HUES64 (cell line): Measurements from ENCODE around the gene CFD.

Experiments
- H3K27ac ChIP-seq: 2 replicates; pipeline ENCODE4 v1.7.0; 2013; ENCODE audit warnings: low read depth, low read length, inconsistent platforms
- H3K27me3 ChIP-seq: 2 replicates; pipeline ENCODE4 v1.6.1; 2013; ENCODE audit warnings: mild to moderate bottlenecking, low read length; ENCODE audit not compliant: insufficient read depth
- H3K36me3 ChIP-seq: 2 replicates; pipeline ENCODE4 v1.6.1; 2013; ENCODE audit warnings: mild to moderate bottlenecking, low read length; ENCODE audit not compliant: insufficient read depth
- H3K4me1 ChIP-seq: 2 replicates; pipeline ENCODE4 v1.6.1; 2013; ENCODE audit warnings: mild to moderate bottlenecking, low read length, moderate library complexity; ENCODE audit not compliant: insufficient read depth
- H3K4me3 ChIP-seq: 2 replicates; pipeline ENCODE4 v1.5.1; 2013; ENCODE audit warnings: mild to moderate bottlenecking, low read length, moderate library complexity
- H3K9ac ChIP-seq: 2 replicates; pipeline ENCODE4 v1.6.1; 2013; ENCODE audit warnings: mild to moderate bottlenecking, low read depth, low read length
- H3K9me3 ChIP-seq: 2 replicates; pipeline ENCODE4 v1.6.1; 2013; ENCODE audit warnings: low read depth, low read length; ENCODE audit not compliant: insufficient read depth
- WGBS: fragments of 150-250, 120-280 bp; methylation state at CpG from one replicate; pipeline ENCODE4 v1.1.7; 2013; ENCODE audit warnings: missing lambda C conversion rate; 5-methylcytosine and 5-hydroxymethylcytosine counted together

Gene CFD

DNA sequence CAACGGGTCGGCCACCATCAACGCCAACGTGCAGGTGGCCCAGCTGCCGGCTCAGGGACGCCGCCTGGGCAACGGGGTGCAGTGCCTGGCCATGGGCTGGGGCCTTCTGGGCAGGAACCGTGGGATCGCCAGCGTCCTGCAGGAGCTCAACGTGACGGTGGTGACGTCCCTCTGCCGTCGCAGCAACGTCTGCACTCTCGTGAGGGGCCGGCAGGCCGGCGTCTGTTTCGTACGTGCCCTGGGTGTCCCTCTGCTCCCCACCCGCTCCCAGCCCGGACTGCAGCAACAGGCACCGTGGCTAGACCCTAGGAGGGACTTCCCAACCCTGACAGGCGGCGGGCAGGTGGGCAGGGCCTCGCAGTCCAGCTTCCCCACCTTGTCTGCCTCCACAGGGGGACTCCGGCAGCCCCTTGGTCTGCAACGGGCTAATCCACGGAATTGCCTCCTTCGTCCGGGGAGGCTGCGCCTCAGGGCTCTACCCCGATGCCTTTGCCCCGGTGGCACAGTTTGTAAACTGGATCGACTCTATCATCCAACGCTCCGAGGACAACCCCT, 3.8 kb upstream of the CFD start:
- Histone ChIP-seq H3K4me3 (no peak overlapping the region), H3K27me3 (peaks cover 20% of the 10 kb centered on the region), H3K9me3 (no peaks in the 10 kb centered on the region), H3K4me1 (no peaks in the 10 kb centered on the region), H3K27ac (no peak overlapping the region), H3K9ac (no peak overlapping the region), H3K36me3 (no peaks in the 10 kb centered on the region)
- WGBS, result 81% methylated on average over 40 of the region's 40 CpGs

DNA sequence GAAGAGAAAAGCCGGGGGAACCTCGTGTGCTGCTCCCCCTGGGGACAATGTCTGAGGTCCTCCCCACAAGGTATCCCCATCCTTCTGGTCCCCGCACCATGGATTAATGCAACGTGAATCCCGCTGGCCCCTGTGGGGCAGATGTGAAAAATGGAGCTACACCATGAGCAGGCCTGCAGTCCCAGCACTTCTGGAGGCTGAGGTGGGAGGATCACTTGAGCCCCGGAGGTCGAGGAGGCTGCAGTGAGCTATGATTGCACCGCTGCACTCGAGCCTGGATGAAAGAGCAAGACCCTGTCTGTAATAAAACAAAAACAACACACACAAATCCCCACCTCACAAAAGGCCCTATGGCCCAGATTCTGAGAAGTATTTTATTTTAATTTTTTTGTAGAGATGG, 1.2 kb upstream of the CFD start:
- WGBS, result 80% methylated on average over 9 of the region's 9 CpGs
- Histone ChIP-seq H3K9me3 (no peaks in the 10 kb centered on the region), H3K27me3 (peaks cover 27% of the 10 kb centered on the region)

DNA sequence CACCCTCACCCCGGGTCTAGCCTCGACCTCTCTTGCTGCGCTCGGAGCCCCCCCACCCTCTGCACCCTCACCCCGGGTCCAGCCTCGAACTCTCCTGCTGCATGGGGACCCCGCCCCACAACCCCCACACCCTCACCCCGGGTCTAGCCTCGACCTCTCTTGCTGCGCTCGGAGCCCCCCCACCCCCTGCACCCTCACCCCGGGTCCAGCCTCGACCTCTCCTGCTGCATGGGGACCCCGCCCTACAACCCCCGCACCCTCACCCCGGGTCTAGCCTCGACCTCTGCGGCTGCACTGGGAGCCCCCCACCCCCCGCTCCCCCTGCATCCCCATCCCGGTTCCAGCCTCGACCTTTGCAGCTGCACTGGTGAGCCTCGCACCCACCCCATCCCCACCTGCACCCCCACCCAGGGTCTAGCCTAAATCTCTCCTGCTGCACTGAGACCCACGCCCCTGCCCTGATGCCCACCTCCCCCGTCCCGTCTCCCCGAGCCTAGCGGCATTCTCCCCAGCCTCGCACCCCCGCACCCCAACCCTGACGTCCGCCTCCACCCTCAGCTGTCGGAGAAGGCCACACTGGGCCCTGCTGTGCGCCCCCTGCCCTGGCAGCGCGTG, 1.8 kb downstream of the CFD start:
- H3K4me1 ChIP-seq, result no peaks in the 10 kb centered on the region
- WGBS, result 54% methylated on average over 34 of the region's 35 CpGs
- H3K27ac ChIP-seq, result peak overlapping the region; percentile 35; the same call in 1 of the 2 replicates
- H3K9me3 ChIP-seq, result no peaks in the 10 kb centered on the region
- no peak overlapping the region for H3K9ac ChIP-seq
- H3K4me3 ChIP-seq, result peak overlapping the region; percentile 36
- peaks cover 27% of the 10 kb centered on the region for H3K27me3 ChIP-seq
- no peaks in the 10 kb centered on the region for H3K36me3 ChIP-seq

More for the DNA sequence above, 1.2 kb upstream of the CFD start:
- H3K4me3 ChIP-seq, result no peak overlapping the region
- no peak overlapping the region for H3K27ac ChIP-seq
- H3K9ac ChIP-seq, result no peak overlapping the region
- no peaks in the 10 kb centered on the region for H3K4me1 ChIP-seq
- no peaks in the 10 kb centered on the region for H3K36me3 ChIP-seq

DNA sequence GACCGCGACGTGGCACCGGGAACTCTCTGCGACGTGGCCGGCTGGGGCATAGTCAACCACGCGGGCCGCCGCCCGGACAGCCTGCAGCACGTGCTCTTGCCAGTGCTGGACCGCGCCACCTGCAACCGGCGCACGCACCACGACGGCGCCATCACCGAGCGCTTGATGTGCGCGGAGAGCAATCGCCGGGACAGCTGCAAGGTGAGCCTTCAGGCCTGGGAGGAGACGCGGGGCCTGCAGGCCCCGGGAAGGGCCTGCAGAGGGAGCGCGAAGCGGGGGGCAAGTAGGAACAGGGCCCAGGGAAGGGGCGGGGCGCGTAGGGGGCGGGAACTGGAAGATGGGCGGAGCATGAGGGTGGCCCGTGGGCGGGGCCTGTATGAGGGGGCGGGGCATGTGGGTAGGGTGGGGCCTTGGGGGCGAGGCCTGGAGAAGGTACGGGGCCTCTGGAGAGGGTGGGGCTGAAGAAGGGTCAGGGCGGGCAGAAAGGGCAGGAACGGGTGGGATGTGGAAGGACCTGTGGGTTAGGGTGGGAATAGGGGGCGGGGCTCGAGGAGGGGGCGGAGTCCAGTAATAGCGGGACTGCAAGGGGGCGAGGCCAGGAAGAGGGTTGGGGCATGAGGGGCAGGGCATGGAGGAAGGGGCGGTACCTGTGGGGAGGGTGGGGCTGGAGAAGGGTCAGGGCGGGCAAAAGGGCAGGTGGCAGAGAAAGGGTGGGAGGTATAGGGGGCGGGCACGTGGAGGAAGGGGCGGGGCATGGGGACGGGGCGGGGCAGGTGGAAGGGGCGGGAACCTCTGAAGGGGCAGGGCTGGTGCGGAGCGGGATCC, 2.5 kb downstream of the CFD start:
- H3K9ac ChIP-seq, result no peak overlapping the region
- no peaks in the 10 kb centered on the region for H3K9me3 ChIP-seq
- peak overlapping the region; percentile 35; the same call in 1 of the 2 replicates for H3K27ac ChIP-seq
- no peaks in the 10 kb centered on the region for H3K36me3 ChIP-seq
- no peaks in the 10 kb centered on the region for H3K4me1 ChIP-seq
- 9% methylated on average over 60 of the region's 60 CpGs for WGBS
- peaks cover 27% of the 10 kb centered on the region for H3K27me3 ChIP-seq
- H3K4me3 ChIP-seq, result peak overlapping the region; percentile 53

DNA sequence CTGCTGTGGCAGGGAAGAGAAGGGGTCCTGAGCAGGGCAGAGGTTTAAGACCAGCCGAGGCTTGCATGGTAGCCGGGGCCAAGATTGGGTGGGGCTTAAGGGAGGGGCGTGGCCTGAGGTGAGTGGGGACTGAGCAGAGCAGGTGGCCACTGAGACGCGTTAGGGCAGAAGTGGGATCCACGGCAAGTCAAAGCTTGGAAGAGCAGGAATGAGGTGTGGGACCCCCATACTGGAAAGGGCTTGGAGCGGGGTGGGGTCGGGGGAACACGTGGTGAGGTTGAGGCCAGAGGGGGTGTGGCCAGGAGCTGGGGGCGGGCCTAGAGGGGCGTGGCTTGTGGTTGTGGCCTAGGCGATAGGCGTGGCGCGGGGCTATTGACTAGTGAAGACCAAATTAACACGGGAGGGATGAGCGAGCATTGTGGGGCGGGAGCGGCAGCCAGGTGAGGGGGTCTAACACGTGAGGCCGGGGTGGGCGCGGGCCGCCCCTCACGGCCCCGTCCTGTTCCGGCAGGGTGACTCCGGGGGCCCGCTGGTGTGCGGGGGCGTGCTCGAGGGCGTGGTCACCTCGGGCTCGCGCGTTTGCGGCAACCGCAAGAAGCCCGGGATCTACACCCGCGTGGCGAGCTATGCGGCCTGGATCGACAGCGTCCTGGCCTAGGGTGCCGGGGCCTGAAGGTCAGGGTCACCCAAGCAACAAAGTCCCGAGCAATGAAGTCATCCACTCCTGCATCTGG, 3.3 kb downstream of the CFD start:
- Histone ChIP-seq H3K9ac (no peak overlapping the region), H3K4me3 (peak overlapping the region; percentile 53), H3K4me1 (no peaks in the 10 kb centered on the region), H3K27ac (no peak overlapping the region), H3K9me3 (no peaks in the 10 kb centered on the region), H3K36me3 (0 out of 2 replicates have a peak, but pooled peaks cover under 1% of the 10 kb centered on the region), H3K27me3 (peaks cover 27% of the 10 kb centered on the region)
- 20% methylated on average over 48 of the region's 48 CpGs for WGBS

DNA sequence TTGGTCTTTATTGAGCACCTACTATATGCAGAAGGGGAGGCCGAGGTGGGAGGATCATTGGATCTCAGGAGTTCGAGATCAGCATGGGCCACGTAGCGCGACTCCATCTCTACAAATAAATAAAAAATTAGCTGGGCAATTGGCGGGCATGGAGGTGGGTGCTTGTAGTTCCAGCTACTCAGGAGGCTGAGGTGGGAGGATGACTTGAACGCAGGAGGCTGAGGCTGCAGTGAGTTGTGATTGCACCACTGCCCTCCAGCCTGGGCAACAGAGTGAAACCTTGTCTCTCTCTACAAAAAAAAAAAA, 3.8 kb downstream of the CFD start:
- peaks cover 27% of the 10 kb centered on the region for H3K27me3 ChIP-seq
- WGBS, result 82% methylated on average over 4 of the region's 7 CpGs
- no peaks in the 10 kb centered on the region for H3K4me1 ChIP-seq
- no peaks in the 10 kb centered on the region for H3K9me3 ChIP-seq
- H3K9ac ChIP-seq, result no peak overlapping the region
- H3K4me3 ChIP-seq, result peak overlapping the region; percentile 53; the same call in 1 of the 2 replicates
- no peak overlapping the region for H3K27ac ChIP-seq
- H3K36me3 ChIP-seq, result peaks cover 5% of the 10 kb centered on the region; the same call in 1 of the 2 replicates

DNA sequence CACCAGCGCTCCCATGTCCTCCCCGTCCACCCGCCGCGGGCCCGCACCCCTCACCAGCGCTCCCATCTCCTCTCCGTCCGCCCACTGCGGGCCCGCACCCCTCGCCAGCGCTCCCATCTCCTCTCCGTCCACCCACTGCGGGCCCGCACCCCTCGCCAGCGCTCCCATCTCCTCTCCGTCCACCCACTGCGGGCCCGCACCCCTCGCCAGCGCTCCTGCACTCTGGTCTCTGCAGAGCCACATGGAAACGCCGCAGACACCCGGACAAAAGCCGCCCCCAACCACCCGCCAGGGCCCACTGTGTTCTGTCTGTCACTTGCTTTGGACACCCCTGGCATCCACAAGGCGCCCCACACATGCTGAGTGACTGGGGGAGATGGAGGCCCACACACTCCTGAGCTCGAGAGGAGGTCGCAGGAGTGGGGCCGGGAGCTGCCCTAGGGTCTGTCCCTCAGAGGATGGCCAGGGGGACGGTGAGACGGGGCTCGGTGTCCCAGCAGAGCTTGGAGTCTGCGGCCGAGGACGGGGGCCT, 7.4 kb downstream of the CFD start:
- 81% methylated on average over 38 of the region's 38 CpGs for WGBS
- H3K9me3 ChIP-seq, result no peaks in the 10 kb centered on the region
- no peak overlapping the region for H3K9ac ChIP-seq
- no peak overlapping the region; the same call in 1 of the 2 replicates for H3K27ac ChIP-seq
- peaks cover 10% of the 10 kb centered on the region for H3K36me3 ChIP-seq
- no peak overlapping the region for H3K4me3 ChIP-seq
- no peaks in the 10 kb centered on the region for H3K4me1 ChIP-seq
- no peaks in the 10 kb centered on the region for H3K27me3 ChIP-seq

DNA sequence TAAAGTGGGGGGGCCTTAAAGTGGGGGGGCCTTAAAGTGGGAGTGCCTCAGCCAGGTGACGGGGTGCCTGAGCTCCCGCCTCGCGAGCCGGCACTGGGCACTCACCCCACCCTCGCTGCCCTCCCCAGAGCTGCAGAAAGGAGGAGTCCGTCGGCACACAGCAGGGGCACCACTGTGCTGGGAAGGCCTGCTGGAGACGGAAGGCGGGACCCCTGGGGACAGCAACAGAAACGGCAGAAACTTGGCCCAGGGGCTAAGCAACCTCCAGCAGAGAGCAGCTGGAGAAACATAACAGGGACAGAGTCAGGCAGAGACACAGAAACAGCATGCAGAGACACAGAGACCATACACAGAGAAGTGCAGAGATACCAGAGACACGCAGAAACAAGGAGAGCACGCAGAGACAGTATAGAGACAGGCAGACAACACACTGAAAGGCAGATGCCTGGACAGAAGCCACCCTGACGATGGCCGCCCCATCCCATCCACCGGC, 7.9 kb downstream of the CFD start:
- H3K4me1 ChIP-seq, result no peaks in the 10 kb centered on the region
- WGBS, result 45% methylated on average over 16 of the region's 16 CpGs
- no peaks in the 10 kb centered on the region for H3K27me3 ChIP-seq
- H3K9me3 ChIP-seq, result no peaks in the 10 kb centered on the region
- peaks cover 10% of the 10 kb centered on the region for H3K36me3 ChIP-seq
- no peak overlapping the region; the same call in 1 of the 2 replicates for H3K27ac ChIP-seq
- H3K9ac ChIP-seq, result no peak overlapping the region
- no peak overlapping the region for H3K4me3 ChIP-seq

DNA sequence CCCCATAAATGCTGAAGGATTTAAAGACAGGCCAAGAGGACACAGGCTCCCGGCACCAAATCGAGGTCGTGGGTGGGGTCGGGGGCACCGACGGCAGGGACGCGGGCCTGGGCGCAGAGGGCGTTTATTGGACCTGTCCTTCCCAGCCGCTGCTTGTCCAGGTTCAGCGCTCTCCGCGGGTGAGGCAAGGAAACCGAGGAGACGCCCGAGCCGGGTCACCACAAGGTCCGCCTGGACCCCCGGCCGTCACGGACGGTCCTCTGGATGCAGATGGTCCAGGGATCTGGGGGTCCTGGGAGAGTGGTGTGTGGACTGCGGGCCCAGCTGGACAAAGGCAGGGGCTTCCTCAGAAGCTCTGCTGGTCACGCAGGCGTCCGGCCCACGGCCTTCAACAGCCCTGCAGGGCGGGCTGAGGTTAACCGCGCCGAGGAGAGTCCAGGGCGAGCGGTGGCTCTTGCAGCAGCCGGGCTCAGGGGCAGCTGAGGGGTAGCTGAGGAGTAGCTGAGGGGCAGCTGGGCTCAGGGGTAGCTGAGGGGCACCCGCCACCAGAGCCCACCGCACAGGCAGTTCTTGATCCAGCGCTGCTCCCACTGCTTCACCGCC, 8.5 kb downstream of the CFD start:
- no peaks in the 10 kb centered on the region for H3K4me1 ChIP-seq
- H3K9ac ChIP-seq, result no peak overlapping the region
- no peaks in the 10 kb centered on the region for H3K27me3 ChIP-seq
- no peaks in the 10 kb centered on the region for H3K9me3 ChIP-seq
- H3K27ac ChIP-seq, result no peak overlapping the region
- peaks cover 10% of the 10 kb centered on the region for H3K36me3 ChIP-seq
- H3K4me3 ChIP-seq, result no peak overlapping the region
- WGBS, result 94% methylated on average over 39 of the region's 39 CpGs

DNA sequence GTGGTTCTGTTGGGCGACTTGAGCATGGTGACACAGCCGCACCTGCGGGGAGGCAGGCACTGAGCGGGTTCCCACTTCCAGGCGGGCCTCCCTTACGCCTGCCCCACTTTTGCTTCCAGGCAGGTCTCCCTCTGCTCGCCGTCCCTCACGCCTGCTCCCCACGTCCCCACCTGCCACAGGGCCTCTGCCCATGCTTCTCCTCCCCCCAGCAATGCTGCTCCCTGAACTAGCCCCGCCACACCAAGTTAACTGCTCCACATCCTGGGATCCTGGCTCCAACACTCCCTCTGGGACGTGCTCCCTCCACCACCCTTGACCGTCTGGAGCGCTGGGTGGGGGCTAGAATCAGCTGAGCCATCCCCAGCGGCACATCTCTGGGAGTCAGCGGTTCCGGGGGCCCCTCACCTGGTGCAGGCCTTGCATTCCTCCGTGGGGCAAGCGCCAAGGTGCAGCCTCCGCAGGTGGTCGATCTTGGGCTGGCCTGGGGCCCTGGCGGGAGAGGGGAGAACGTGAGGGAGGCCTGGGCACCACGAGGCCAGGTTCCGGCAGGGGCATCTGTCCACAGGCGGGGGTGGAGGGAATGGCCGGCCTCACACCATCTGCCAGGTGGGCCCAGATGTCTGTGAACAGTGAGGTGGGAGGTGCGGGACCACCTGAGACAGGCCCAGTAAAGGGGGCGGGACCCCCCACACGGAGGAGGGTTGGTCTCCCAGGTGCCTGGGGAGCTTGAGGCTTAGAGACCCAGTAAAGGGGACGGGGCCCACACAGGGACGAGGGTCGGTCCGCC, 9.2 kb downstream of the CFD start:
- Histone ChIP-seq H3K36me3 (peaks cover 10% of the 10 kb centered on the region), H3K4me3 (no peak overlapping the region), H3K4me1 (no peaks in the 10 kb centered on the region), H3K9ac (no peak overlapping the region), H3K9me3 (no peaks in the 10 kb centered on the region), H3K27me3 (no peaks in the 10 kb centered on the region), H3K27ac (no peak overlapping the region)
- WGBS, result 91% methylated on average over 34 of the region's 34 CpGs
